ENCODE data around the gene DDX43. TPM values are rescaled to one million over a fixed set of nuclear protein-coding genes. Genes with fewer than 3 reads are reported as not detected.

The DDX43 gene
- total RNA-seq, 1 donor from 2014 or later: not detected

- H3K27ac Mint-ChIP-seq (ENCODE audit: unreplicated experiment): no peak overlapping the region
- no peaks in the 10 kb centered on the region for H3K9me3 Mint-ChIP-seq (ENCODE audit: unreplicated experiment)
- TF ChIP-seq CTCF (IDR thresholded peaks at IDR 0.05; ENCODE audit: partially characterized antibody, unreplicated experiment): no peak
- no peaks in the 10 kb centered on the region for H3K36me3 Mint-ChIP-seq (ENCODE audit: unreplicated experiment)
- no peak for DNase-seq
- peaks cover 1% of the 10 kb centered on the region for H3K27me3 Mint-ChIP-seq (ENCODE audit: unreplicated experiment)
- no peak overlapping the region for H3K4me3 Mint-ChIP-seq (ENCODE audit: unreplicated experiment)
- no peaks in the 10 kb centered on the region for H3K4me1 Mint-ChIP-seq (ENCODE audit: low read depth, unreplicated experiment)
These were observed 1.4 kb upstream of the DDX43 start for GRCh38 chr6:73393278-73393677.

DNA sequence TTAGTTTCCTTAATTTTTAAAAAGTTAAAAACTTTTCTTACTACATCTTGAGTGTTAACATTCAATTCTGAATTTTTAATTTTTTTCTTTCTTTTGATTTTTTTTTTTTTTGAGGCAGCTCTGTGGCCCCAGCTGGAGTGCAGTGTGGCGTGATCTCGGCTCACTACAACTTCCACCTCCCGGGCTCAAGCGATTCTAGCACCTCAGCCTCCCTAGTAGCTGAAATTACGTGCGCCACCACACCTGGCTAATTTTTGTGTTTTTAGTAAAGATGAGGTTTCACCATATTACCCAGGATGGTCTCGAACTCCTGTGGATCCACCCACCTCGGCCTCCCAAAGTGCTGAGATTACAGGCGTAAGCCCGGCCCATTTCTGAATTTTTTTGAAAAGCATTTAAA is 1.2 kb downstream of the DDX43 start:
- no peak overlapping the region for H3K27ac Mint-ChIP-seq (ENCODE audit: unreplicated experiment)
- no peak overlapping the region for H3K4me3 Mint-ChIP-seq (ENCODE audit: unreplicated experiment)
- no peaks in the 10 kb centered on the region for H3K36me3 Mint-ChIP-seq (ENCODE audit: unreplicated experiment)
- peaks cover 1% of the 10 kb centered on the region for H3K27me3 Mint-ChIP-seq (ENCODE audit: unreplicated experiment)
- TF ChIP-seq CTCF (IDR thresholded peaks at IDR 0.05; ENCODE audit: partially characterized antibody, unreplicated experiment): no peak
- DNase-seq: no peak
- H3K9me3 Mint-ChIP-seq (ENCODE audit: unreplicated experiment): no peaks in the 10 kb centered on the region
- no peaks in the 10 kb centered on the region for H3K4me1 Mint-ChIP-seq (ENCODE audit: low read depth, unreplicated experiment)

DNA sequence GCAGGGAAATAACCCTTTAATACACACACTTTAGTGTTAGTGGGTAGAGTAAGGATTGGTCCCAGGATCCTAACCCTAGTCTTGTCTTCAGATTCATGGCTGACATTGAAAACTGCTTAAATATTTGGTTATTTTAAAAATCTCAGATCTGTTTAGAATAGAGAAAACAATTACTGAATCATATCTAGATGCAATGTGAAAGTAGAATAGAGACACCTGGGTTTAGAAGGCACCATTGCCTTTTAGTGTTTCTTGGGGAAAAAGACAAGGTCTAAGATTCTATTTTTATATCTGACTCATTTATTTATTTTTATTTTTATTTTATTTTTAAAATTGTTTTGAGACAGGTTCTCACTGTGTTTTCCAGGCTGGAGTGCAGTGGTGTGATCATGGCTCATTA is 6.0 kb downstream of the DDX43 start:
- TF ChIP-seq CTCF (IDR thresholded peaks at IDR 0.05; ENCODE audit: partially characterized antibody, unreplicated experiment): no peak
- no peak overlapping the region for H3K4me3 Mint-ChIP-seq (ENCODE audit: unreplicated experiment)
- no peak overlapping the region for H3K27ac Mint-ChIP-seq (ENCODE audit: unreplicated experiment)
- no peaks in the 10 kb centered on the region for H3K27me3 Mint-ChIP-seq (ENCODE audit: unreplicated experiment)
- no peaks in the 10 kb centered on the region for H3K36me3 Mint-ChIP-seq (ENCODE audit: unreplicated experiment)
- no peaks in the 10 kb centered on the region for H3K9me3 Mint-ChIP-seq (ENCODE audit: unreplicated experiment)
- no peaks in the 10 kb centered on the region for H3K4me1 Mint-ChIP-seq (ENCODE audit: low read depth, unreplicated experiment)
- no peak for DNase-seq

DNA sequence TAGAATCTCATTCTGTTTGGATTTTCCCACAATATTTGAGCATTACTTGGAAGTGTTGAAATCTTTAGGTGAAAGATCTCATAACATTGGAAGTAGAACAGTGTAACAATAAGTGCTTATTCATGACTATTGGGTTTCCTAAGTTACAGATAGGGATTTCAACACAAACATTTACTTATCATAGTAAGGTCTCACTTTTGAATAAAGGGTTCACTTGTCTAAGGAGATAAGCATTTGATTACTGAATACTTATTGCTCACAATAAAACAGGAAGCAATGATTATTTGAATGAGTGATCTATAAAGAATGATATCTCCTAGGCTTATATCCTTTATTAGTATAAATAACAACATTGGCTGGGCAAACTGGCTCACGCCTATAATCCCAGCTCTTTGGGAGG is 14.8 kb downstream of the DDX43 start:
- no peaks in the 10 kb centered on the region for H3K9me3 Mint-ChIP-seq (ENCODE audit: unreplicated experiment)
- H3K27ac Mint-ChIP-seq (ENCODE audit: unreplicated experiment): no peak overlapping the region
- no peaks in the 10 kb centered on the region for H3K4me1 Mint-ChIP-seq (ENCODE audit: low read depth, unreplicated experiment)
- H3K4me3 Mint-ChIP-seq (ENCODE audit: unreplicated experiment): no peak overlapping the region
- H3K27me3 Mint-ChIP-seq (ENCODE audit: unreplicated experiment): no peaks in the 10 kb centered on the region
- no peaks in the 10 kb centered on the region for H3K36me3 Mint-ChIP-seq (ENCODE audit: unreplicated experiment)
- no peak for TF ChIP-seq CTCF (IDR thresholded peaks at IDR 0.05; ENCODE audit: partially characterized antibody, unreplicated experiment)
- no peak for DNase-seq

DNA sequence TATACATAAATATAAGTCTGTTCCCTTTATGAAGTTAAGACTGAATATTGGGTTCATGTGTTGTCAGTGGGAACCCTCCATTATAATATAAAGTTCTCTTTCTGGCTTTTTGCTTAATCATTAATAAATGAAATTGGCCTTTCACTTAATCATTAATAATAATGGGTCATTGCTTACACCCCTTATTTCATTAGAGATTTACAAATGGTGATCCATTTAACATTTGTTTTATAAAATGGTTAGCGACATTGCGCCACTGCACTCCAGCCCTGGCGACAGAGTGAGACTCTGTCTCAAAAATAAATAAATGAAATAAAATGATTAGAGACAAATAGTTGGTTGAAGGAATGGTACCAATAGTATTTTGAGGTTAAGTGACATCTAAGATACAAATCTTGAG is 18.5 kb downstream of the DDX43 start:
- DNase-seq: no peak
- no peaks in the 10 kb centered on the region for H3K27me3 Mint-ChIP-seq (ENCODE audit: unreplicated experiment)
- no peaks in the 10 kb centered on the region for H3K9me3 Mint-ChIP-seq (ENCODE audit: unreplicated experiment)
- H3K4me1 Mint-ChIP-seq (ENCODE audit: low read depth, unreplicated experiment): no peaks in the 10 kb centered on the region
- no peak for TF ChIP-seq CTCF (IDR thresholded peaks at IDR 0.05; ENCODE audit: partially characterized antibody, unreplicated experiment)
- no peak overlapping the region for H3K27ac Mint-ChIP-seq (ENCODE audit: unreplicated experiment)
- H3K4me3 Mint-ChIP-seq (ENCODE audit: unreplicated experiment): no peak overlapping the region
- no peaks in the 10 kb centered on the region for H3K36me3 Mint-ChIP-seq (ENCODE audit: unreplicated experiment)
